Measurements from ENCODE around the gene AFP. TPM values are rescaled to one million over a fixed set of nuclear protein-coding genes. Genes with fewer than 3 reads are reported as not detected.

AFP gene
- total and polyA plus RNA-seq, 2 donors, result 0.66 to 1.3 TPM

- Histone ChIP-seq H3K9me3 (ENCODE audit: control insufficient read depth in 2 of 2, insufficient read depth in 1 of 2, low read length in 1 of 2) (no peaks in the 10 kb centered on the region), H3K36me3 (ENCODE audit: control insufficient read depth in 2 of 2, insufficient read depth in 2 of 2, low read length in 1 of 2) (no peaks in the 10 kb centered on the region), H3K27me3 (ENCODE audit: control insufficient read depth in 2 of 2, insufficient read depth in 1 of 2, low read length in 1 of 2) (no peaks in the 10 kb centered on the region), H3K4me3 (ENCODE audit: low read length in 2 of 2) (no peak overlapping the region), H3K4me1 (ENCODE audit: control insufficient read depth in 2 of 2, insufficient read depth in 2 of 2, low read length in 2 of 2) (no peaks in the 10 kb centered on the region), H3K27ac (ENCODE audit: low read depth in 1 of 2, low read length in 1 of 2) (no peak overlapping the region)
- DNase-seq (ENCODE audit: low read depth in 6 of 9, low spot score in 9 of 9), result no peak
- WGBS, result 87% methylated on average over 7 of the region's 7 CpGs
Measured at GRCh38 chr4:73419106-73420038, 16.6 kb upstream of the AFP start.

GRCh38 chr4:73420615-73421014 is 15.4 kb upstream of the AFP start:
- no peak overlapping the region for H3K4me3 ChIP-seq (ENCODE audit: low read length in 2 of 2)
- no peaks in the 10 kb centered on the region for H3K27me3 ChIP-seq (ENCODE audit: control insufficient read depth in 2 of 2, insufficient read depth in 1 of 2, low read length in 1 of 2)
- no peaks in the 10 kb centered on the region for H3K4me1 ChIP-seq (ENCODE audit: control insufficient read depth in 2 of 2, insufficient read depth in 2 of 2, low read length in 2 of 2)
- no peak for DNase-seq (ENCODE audit: low read depth in 6 of 9, low spot score in 9 of 9)
- no peaks in the 10 kb centered on the region for H3K36me3 ChIP-seq (ENCODE audit: control insufficient read depth in 2 of 2, insufficient read depth in 2 of 2, low read length in 1 of 2)
- H3K27ac ChIP-seq (ENCODE audit: low read depth in 1 of 2, low read length in 1 of 2), result no peak overlapping the region
- H3K9me3 ChIP-seq (ENCODE audit: control insufficient read depth in 2 of 2, insufficient read depth in 1 of 2, low read length in 1 of 2), result no peaks in the 10 kb centered on the region
- 96% methylated on average over 2 of the region's 2 CpGs for WGBS

GRCh38 chr4:73421708-73422457 is 14.1 kb upstream of the AFP start:
- Histone ChIP-seq H3K4me1 (ENCODE audit: control insufficient read depth in 2 of 2, insufficient read depth in 2 of 2, low read length in 2 of 2) (no peaks in the 10 kb centered on the region), H3K27me3 (ENCODE audit: control insufficient read depth in 2 of 2, insufficient read depth in 1 of 2, low read length in 1 of 2) (no peaks in the 10 kb centered on the region), H3K9me3 (ENCODE audit: control insufficient read depth in 2 of 2, insufficient read depth in 1 of 2, low read length in 1 of 2) (no peaks in the 10 kb centered on the region), H3K36me3 (ENCODE audit: control insufficient read depth in 2 of 2, insufficient read depth in 2 of 2, low read length in 1 of 2) (no peaks in the 10 kb centered on the region), H3K27ac (ENCODE audit: low read depth in 1 of 2, low read length in 1 of 2) (no peak overlapping the region), H3K4me3 (ENCODE audit: low read length in 2 of 2) (no peak overlapping the region)
- DNase-seq (ENCODE audit: low read depth in 6 of 9, low spot score in 9 of 9), result no peak

- DNase-seq (ENCODE audit: low read depth in 6 of 9, low spot score in 9 of 9), result no peak
- H3K36me3 ChIP-seq (ENCODE audit: control insufficient read depth in 2 of 2, insufficient read depth in 2 of 2, low read length in 1 of 2), result no peaks in the 10 kb centered on the region
- H3K27ac ChIP-seq (ENCODE audit: low read depth in 1 of 2, low read length in 1 of 2), result no peak overlapping the region
- no peaks in the 10 kb centered on the region for H3K4me1 ChIP-seq (ENCODE audit: control insufficient read depth in 2 of 2, insufficient read depth in 2 of 2, low read length in 2 of 2)
- 87% methylated on average over 4 of the region's 4 CpGs for WGBS
- no peaks in the 10 kb centered on the region for H3K27me3 ChIP-seq (ENCODE audit: control insufficient read depth in 2 of 2, insufficient read depth in 1 of 2, low read length in 1 of 2)
- no peaks in the 10 kb centered on the region for H3K9me3 ChIP-seq (ENCODE audit: control insufficient read depth in 2 of 2, insufficient read depth in 1 of 2, low read length in 1 of 2)
- H3K4me3 ChIP-seq (ENCODE audit: low read length in 2 of 2), result no peak overlapping the region
Measured at GRCh38 chr4:73422458-73422752, 13.6 kb upstream of the AFP start.

- H3K9me3 ChIP-seq (ENCODE audit: control insufficient read depth in 2 of 2, insufficient read depth in 1 of 2, low read length in 1 of 2), result no peaks in the 10 kb centered on the region
- no peaks in the 10 kb centered on the region for H3K36me3 ChIP-seq (ENCODE audit: control insufficient read depth in 2 of 2, insufficient read depth in 2 of 2, low read length in 1 of 2)
Measured at GRCh38 chr4:73423184-73423583, 12.8 kb upstream of the AFP start.

GRCh38 chr4:73426666-73427065 is 9.4 kb upstream of the AFP start:
- Histone ChIP-seq H3K27me3 (ENCODE audit: control insufficient read depth in 2 of 2, insufficient read depth in 1 of 2, low read length in 1 of 2) (peaks cover 0 to 2% of the 10 kb centered on the region in 2 donors), H3K9me3 (ENCODE audit: control insufficient read depth in 2 of 2, insufficient read depth in 1 of 2, low read length in 1 of 2) (no peaks in the 10 kb centered on the region), H3K4me1 (ENCODE audit: control insufficient read depth in 2 of 2, insufficient read depth in 2 of 2, low read length in 2 of 2) (no peaks in the 10 kb centered on the region), H3K36me3 (ENCODE audit: control insufficient read depth in 2 of 2, insufficient read depth in 2 of 2, low read length in 1 of 2) (no peaks in the 10 kb centered on the region), H3K4me3 (ENCODE audit: low read length in 2 of 2) (no peak overlapping the region), H3K27ac (ENCODE audit: low read depth in 1 of 2, low read length in 1 of 2) (no peak overlapping the region)
- WGBS, result 93% methylated on average over 3 of the region's 3 CpGs
- DNase-seq (ENCODE audit: low read depth in 6 of 9, low spot score in 9 of 9), result no peak

More at GRCh38 chr4:73423184-73423583, 12.8 kb upstream of the AFP start:
- Histone ChIP-seq H3K27ac (ENCODE audit: low read depth in 1 of 2, low read length in 1 of 2) (no peak overlapping the region), H3K4me3 (ENCODE audit: low read length in 2 of 2) (no peak overlapping the region), H3K4me1 (ENCODE audit: control insufficient read depth in 2 of 2, insufficient read depth in 2 of 2, low read length in 2 of 2) (no peaks in the 10 kb centered on the region), H3K27me3 (ENCODE audit: control insufficient read depth in 2 of 2, insufficient read depth in 1 of 2, low read length in 1 of 2) (no peaks in the 10 kb centered on the region)
- no peak for DNase-seq (ENCODE audit: low read depth in 6 of 9, low spot score in 9 of 9)

- H3K9me3 ChIP-seq (ENCODE audit: control insufficient read depth in 2 of 2, insufficient read depth in 1 of 2, low read length in 1 of 2), result no peaks in the 10 kb centered on the region
- 92% methylated on average over 2 of the region's 2 CpGs for WGBS
- peaks cover 0 to 2% of the 10 kb centered on the region in 2 donors for H3K27me3 ChIP-seq (ENCODE audit: control insufficient read depth in 2 of 2, insufficient read depth in 1 of 2, low read length in 1 of 2)
- no peaks in the 10 kb centered on the region for H3K4me1 ChIP-seq (ENCODE audit: control insufficient read depth in 2 of 2, insufficient read depth in 2 of 2, low read length in 2 of 2)
- DNase-seq (ENCODE audit: low read depth in 6 of 9, low spot score in 9 of 9), result no peak
- no peak overlapping the region for H3K27ac ChIP-seq (ENCODE audit: low read depth in 1 of 2, low read length in 1 of 2)
- no peak overlapping the region for H3K4me3 ChIP-seq (ENCODE audit: low read length in 2 of 2)
- H3K36me3 ChIP-seq (ENCODE audit: control insufficient read depth in 2 of 2, insufficient read depth in 2 of 2, low read length in 1 of 2), result no peaks in the 10 kb centered on the region
Measured at GRCh38 chr4:73429118-73429517, 6.9 kb upstream of the AFP start.

GRCh38 chr4:73429826-73430587 is 6.0 kb upstream of the AFP start:
- H3K27ac ChIP-seq (ENCODE audit: low read depth in 1 of 2, low read length in 1 of 2), result no peak overlapping the region
- no peaks in the 10 kb centered on the region for H3K4me1 ChIP-seq (ENCODE audit: control insufficient read depth in 2 of 2, insufficient read depth in 2 of 2, low read length in 2 of 2)
- DNase-seq (ENCODE audit: low read depth in 6 of 9, low spot score in 9 of 9), result no peak
- H3K9me3 ChIP-seq (ENCODE audit: control insufficient read depth in 2 of 2, insufficient read depth in 1 of 2, low read length in 1 of 2), result no peaks in the 10 kb centered on the region
- H3K27me3 ChIP-seq (ENCODE audit: control insufficient read depth in 2 of 2, insufficient read depth in 1 of 2, low read length in 1 of 2), result peaks cover 0 to 2% of the 10 kb centered on the region in 2 donors
- 91% methylated on average over 2 of the region's 2 CpGs for WGBS
- no peaks in the 10 kb centered on the region for H3K36me3 ChIP-seq (ENCODE audit: control insufficient read depth in 2 of 2, insufficient read depth in 2 of 2, low read length in 1 of 2)
- H3K4me3 ChIP-seq (ENCODE audit: low read length in 2 of 2), result no peak overlapping the region

GRCh38 chr4:73431813-73432168 is 4.2 kb upstream of the AFP start:
- no peaks in the 10 kb centered on the region for H3K36me3 ChIP-seq (ENCODE audit: control insufficient read depth in 2 of 2, insufficient read depth in 2 of 2, low read length in 1 of 2)
- 99% methylated on average over 1 of the region's 1 CpG for WGBS
- H3K4me1 ChIP-seq (ENCODE audit: control insufficient read depth in 2 of 2, insufficient read depth in 2 of 2, low read length in 2 of 2), result no peaks in the 10 kb centered on the region
- H3K27me3 ChIP-seq (ENCODE audit: control insufficient read depth in 2 of 2, insufficient read depth in 1 of 2, low read length in 1 of 2), result peaks cover 0 to 2% of the 10 kb centered on the region in 2 donors
- H3K4me3 ChIP-seq (ENCODE audit: low read length in 2 of 2), result no peak overlapping the region
- no peak overlapping the region for H3K27ac ChIP-seq (ENCODE audit: low read depth in 1 of 2, low read length in 1 of 2)
- no peak for DNase-seq (ENCODE audit: low read depth in 6 of 9, low spot score in 9 of 9)
- no peaks in the 10 kb centered on the region for H3K9me3 ChIP-seq (ENCODE audit: control insufficient read depth in 2 of 2, insufficient read depth in 1 of 2, low read length in 1 of 2)
